Stimulated activated effector memory CD8-positive, alpha-beta T cell treated with anti-CD3 and anti-CD28 coated beads, Interleukin-12 subunit alpha, Interleukin-12 subunit beta, amount 100 ng/mL, for 72 hours (primary cell): ENCODE results near the gene ARHGAP6.
"Not testable (repeated sequence)": the region's sequence is repeated elsewhere in the genome, so short reads cannot be mapped to it uniquely, and the experiment has no call there.

Experiments
- ATAC-seq: fragments of 150-1000 bp; cut with Tn5 transposase; 2 replicates; pipeline ENCODE4 v1.10.0; 2021
- DNase-seq, 2 donors: peaks; one replicate each; pipeline ENCODE4 v3.0.0; 2021 to 2022; ENCODE audit warnings: low spot score in 2 of 2
- H3K27ac Mint-ChIP-seq: one replicate; pipeline ENCODE4 v1.8.0; 2022; ENCODE audit warnings: mild to moderate bottlenecking, mixed read lengths
- H3K36me3 Mint-ChIP-seq: one replicate; pipeline ENCODE4 v1.8.0; 2022; ENCODE audit warnings: mild to moderate bottlenecking, mixed read lengths
- H3K4me1 Mint-ChIP-seq: one replicate; pipeline ENCODE4 v1.8.0; 2022; ENCODE audit warnings: mixed read lengths
- H3K4me3 Mint-ChIP-seq: one replicate; pipeline ENCODE4 v1.8.0; 2022; ENCODE audit warnings: mild to moderate bottlenecking, mixed read lengths
- H3K9me3 Mint-ChIP-seq: one replicate; pipeline ENCODE4 v1.8.0; 2022; ENCODE audit warnings: mixed read lengths

The ARHGAP6 gene

DNA sequence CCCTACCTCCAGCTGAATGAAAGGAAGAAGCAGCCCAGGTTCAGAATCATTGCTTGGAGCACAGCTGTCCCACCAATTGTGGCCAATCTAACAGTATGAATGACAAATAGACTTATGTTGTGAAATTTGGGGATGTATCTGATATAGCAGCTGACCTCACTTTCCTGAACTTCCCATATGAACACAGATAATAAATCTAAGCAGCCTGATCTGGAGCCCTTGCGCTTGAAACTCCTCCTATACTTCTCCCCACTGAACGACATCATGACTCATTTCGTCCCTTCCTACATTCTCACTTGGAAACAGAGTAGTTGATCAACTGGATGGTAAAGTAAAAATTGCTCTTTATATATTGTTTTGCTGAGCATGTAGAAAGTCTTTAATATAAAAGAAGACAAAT, 396.7 kb downstream of the ARHGAP6 start:
- ATAC-seq: no peak
- H3K9me3 Mint-ChIP-seq: no peaks in the 10 kb centered on the region
- DNase-seq: no peak
- no peaks in the 10 kb centered on the region for H3K36me3 Mint-ChIP-seq
- H3K4me3 Mint-ChIP-seq: no peak overlapping the region
- H3K27ac Mint-ChIP-seq: no peak overlapping the region
- H3K4me1 Mint-ChIP-seq: no peaks in the 10 kb centered on the region

DNA sequence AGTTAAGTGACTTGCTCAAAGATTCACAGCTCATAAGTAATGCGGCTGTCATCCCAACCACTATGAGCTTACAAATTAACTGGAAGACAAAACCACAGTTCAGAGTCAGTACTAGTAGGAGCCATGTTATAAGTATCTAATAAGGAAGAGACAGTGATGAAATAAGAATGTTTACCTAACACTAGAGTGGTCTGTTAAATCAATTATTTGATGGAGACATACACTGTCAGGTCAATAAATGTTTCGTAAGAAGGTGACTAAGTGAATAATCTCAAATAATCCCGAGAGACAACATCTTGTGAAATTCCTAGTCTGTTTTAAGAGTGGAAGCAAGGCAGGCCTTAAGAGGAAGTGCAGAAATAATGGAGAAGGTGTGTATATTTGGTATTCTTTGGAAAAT, 398.3 kb downstream of the ARHGAP6 start:
- no peak for DNase-seq
- no peak overlapping the region for H3K4me3 Mint-ChIP-seq
- H3K27ac Mint-ChIP-seq: no peak overlapping the region
- H3K36me3 Mint-ChIP-seq: no peaks in the 10 kb centered on the region
- H3K9me3 Mint-ChIP-seq: no peaks in the 10 kb centered on the region
- no peak for ATAC-seq
- H3K4me1 Mint-ChIP-seq: no peaks in the 10 kb centered on the region

DNA sequence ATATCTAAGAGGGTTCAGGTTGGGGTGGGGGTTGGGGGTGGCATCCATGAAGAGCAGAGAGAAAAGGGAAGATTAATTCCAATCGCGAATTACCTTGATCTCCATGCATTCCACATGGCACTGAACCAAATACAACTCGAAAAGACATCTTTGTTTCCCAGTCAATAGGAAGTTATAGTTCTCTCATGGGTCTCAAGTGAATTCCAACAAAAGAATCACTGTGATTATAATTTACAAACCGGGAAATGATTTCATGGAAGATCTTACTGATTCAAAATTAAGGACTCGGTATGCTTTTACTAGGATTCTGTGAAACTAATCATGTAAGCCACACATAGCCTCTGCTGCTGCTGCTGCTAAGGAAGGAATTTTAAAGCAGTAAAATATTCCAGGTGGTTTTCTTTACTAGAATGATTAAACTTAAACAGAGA, 399.1 kb downstream of the ARHGAP6 start:
- ATAC-seq: no peak
- DNase-seq: no peak
- Mint-ChIP-seq H3K27ac (no peak overlapping the region), H3K4me1 (no peaks in the 10 kb centered on the region), H3K4me3 (no peak overlapping the region), H3K9me3 (no peaks in the 10 kb centered on the region), H3K36me3 (no peaks in the 10 kb centered on the region)

DNA sequence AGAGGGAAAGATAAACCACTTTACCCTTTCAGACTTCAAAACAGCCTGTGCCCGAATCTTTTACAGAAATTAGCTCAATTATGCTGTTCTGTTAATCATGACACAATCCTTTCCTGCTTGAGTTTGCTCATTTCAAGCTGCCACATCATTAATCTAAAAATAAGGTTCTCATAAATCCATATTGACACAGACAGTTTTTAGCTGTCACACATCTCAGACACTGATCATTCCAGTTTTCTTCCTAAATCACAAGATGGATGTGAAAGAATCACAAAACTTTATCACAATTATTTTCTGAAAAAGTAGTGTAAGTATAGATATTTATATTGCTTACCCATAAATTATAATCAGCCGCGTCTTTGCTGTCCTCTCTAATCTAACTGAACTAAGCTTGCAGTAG, 400.4 kb downstream of the ARHGAP6 start:
- no peak overlapping the region for H3K27ac Mint-ChIP-seq
- ATAC-seq (no peak), DNase-seq (no peak)
- H3K4me1 Mint-ChIP-seq: no peaks in the 10 kb centered on the region
- no peaks in the 10 kb centered on the region for H3K9me3 Mint-ChIP-seq
- H3K4me3 Mint-ChIP-seq: no peak overlapping the region
- no peaks in the 10 kb centered on the region for H3K36me3 Mint-ChIP-seq

DNA sequence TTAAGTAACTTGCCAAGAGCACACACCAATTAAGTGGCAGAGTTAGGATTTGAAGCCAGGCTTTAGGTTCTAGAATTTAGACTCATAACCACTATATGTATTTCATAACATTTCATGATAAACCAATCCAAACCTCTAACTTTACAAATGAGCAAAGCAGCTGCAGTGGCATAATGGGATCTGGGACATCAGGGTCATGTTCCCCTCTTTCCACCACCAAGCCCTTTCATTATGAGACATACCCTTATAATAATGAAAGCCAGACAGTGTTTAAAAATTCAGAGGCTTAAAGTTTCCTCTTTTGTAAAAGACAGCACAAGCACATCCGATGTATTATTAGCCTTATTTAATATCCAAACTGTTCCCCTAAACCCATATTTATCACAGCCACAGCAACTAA, 400.8 kb downstream of the ARHGAP6 start:
- no peaks in the 10 kb centered on the region for H3K9me3 Mint-ChIP-seq
- H3K4me1 Mint-ChIP-seq: no peaks in the 10 kb centered on the region
- H3K36me3 Mint-ChIP-seq: no peaks in the 10 kb centered on the region
- no peak overlapping the region for H3K27ac Mint-ChIP-seq
- ATAC-seq (no peak), DNase-seq (no peak)
- no peak overlapping the region for H3K4me3 Mint-ChIP-seq

DNA sequence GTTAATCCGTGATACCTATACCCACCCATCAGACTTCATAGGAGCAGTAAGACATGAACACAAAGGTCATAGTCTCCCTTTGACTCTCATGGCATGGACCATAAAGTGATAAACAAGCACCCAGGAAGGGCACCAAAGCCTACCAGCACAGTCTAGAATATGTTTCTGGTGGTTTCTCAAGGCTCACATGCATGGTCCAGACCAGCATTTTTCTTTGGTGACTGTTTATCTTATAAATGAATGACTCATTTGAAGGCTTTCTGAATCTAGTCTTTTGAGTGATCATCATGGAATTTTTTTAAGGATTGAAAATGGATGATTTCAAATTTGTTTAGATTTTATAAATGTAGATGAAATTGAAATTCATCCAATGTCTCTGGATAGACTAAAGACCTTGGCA, 404.5 kb downstream of the ARHGAP6 start:
- DNase-seq: no peak
- Mint-ChIP-seq H3K36me3 (no peaks in the 10 kb centered on the region), H3K9me3 (peaks cover 4% of the 10 kb centered on the region), H3K27ac (no peak overlapping the region), H3K4me1 (no peaks in the 10 kb centered on the region), H3K4me3 (no peak overlapping the region)
- no peak for ATAC-seq

DNA sequence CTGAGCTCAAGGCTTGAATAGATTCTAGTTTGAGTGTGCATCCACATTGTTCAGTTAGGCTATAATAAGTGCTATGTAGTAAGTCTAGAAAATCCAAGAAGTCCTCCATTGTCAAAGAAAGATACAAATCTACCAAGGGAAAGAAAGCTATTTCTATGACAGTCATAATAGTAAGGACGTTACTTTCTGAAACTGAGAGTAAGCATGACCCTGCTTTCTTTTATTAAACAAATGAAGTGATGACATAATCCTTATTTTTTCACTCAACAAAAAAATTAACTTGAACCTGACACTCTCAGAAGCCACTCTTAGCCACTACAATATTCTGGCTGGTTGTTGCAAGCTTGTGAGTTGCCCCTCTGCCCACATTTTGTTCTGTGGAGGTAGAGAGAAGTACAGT, 406.3 kb downstream of the ARHGAP6 start:
- peaks cover 4% of the 10 kb centered on the region for H3K9me3 Mint-ChIP-seq
- no peak for ATAC-seq

DNA sequence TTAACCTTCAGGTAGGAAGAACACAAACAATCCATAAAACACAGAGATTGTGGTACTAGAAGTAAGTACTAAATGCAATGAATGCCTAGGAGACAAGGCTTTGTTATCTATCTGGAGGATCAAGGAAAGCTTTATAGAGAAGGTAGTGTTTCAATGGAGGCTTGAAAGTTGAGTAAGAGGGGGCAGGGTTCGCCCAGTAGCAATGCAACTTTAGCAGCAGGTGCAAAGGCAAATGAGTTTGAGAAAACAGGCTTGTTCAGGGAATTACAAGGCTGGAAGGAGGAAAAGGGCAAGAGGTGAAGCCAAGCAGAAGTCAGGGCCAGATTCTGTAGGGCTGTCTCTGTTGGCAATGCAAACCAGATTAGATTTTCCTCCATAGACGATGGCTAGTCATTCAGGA, 408.0 kb downstream of the ARHGAP6 start:
- Mint-ChIP-seq H3K27ac (no peak overlapping the region), H3K4me3 (no peak overlapping the region), H3K9me3 (peaks cover 4% of the 10 kb centered on the region), H3K4me1 (no peaks in the 10 kb centered on the region), H3K36me3 (no peaks in the 10 kb centered on the region)
- no peak for DNase-seq
- no peak for ATAC-seq

More for the DNA sequence above, 406.3 kb downstream of the ARHGAP6 start:
- Mint-ChIP-seq H3K4me3 (no peak overlapping the region), H3K4me1 (no peaks in the 10 kb centered on the region), H3K27ac (no peak overlapping the region), H3K36me3 (no peaks in the 10 kb centered on the region)
- no peak for DNase-seq

DNA sequence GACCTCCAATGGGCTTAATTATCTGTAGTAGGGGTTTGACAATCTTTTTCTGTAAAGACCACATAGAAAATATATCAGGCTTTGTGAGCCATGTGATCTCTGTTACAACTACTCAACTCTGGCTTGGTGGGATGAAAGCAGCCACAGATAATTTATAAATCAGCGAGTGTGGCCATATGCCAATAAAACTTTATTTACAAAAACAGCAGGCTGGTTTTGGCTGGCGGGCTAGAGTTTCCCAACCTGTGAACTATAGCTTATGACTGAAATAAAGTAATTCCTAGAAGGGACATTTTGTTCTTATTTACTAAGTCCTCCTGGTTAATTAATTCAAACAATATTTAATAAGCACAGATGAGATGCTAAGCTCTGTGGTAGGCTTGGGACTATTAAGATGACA, 408.4 kb downstream of the ARHGAP6 start:
- H3K27ac Mint-ChIP-seq: no peak overlapping the region
- H3K36me3 Mint-ChIP-seq: no peaks in the 10 kb centered on the region
- ATAC-seq (no peak), DNase-seq (no peak)
- peaks cover 4% of the 10 kb centered on the region for H3K9me3 Mint-ChIP-seq
- H3K4me1 Mint-ChIP-seq: no peaks in the 10 kb centered on the region
- no peak overlapping the region for H3K4me3 Mint-ChIP-seq

DNA sequence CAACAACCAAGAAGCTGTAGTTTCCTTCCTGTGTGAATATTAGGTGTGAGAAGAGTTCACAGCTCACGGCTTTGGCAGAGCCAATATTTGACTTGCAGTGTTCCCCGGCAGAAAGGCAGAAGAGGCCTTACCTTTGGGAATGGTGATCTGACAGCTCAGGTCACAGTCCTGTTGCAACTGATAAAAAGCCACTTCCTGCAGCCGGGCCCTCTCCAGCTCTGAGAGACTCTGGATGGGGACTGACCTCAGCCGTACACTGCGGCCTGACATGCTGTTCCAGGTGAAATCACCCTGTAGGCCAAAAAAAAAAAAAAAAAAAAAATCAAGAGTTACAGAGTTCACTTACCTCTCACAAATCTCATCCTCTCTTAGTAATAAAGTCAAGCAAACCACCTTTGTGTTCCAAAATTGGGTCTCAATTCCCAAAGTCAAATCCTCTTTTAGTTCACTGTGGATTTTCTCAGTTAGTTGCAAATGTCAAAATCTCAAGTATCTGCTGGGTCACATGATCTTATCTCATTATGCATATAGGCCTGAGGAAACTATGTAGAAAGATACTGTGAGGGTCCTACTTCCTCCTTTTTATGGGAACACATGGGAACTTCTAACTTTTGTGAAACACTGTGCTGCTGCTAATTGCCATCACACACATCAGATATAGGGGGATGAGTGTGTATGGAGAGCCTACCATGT, 411.2 kb downstream of the ARHGAP6 start:
- peaks cover 6% of the 10 kb centered on the region for H3K9me3 Mint-ChIP-seq
- no peak for ATAC-seq
- no peaks in the 10 kb centered on the region for H3K36me3 Mint-ChIP-seq
- no peak for DNase-seq
- no peak overlapping the region for H3K27ac Mint-ChIP-seq
- H3K4me1 Mint-ChIP-seq: no peaks in the 10 kb centered on the region
- no peak overlapping the region for H3K4me3 Mint-ChIP-seq

DNA sequence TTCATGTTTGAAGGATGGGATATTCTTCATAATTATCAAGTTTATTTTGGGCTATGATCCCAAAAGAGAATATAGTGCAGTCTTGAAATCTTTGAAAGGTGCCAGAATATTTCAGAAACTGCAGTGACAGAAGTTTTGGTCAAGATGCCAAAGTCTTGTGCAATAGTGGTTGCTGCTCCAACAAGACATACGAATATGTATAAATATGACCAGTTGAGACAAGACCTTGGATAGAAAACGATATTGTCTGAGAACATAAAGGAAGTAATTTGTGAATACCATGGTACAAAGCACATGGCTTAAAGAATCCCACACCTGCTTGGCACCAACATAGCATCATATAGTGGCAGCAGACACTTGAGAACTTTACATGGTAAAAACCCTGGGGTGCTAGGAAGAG, 421.1 kb downstream of the ARHGAP6 start:
- no peaks in the 10 kb centered on the region for H3K36me3 Mint-ChIP-seq
- H3K4me3 Mint-ChIP-seq: no peak overlapping the region
- H3K27ac Mint-ChIP-seq: no peak overlapping the region
- ATAC-seq: no peak
- H3K4me1 Mint-ChIP-seq: no peaks in the 10 kb centered on the region
- DNase-seq: no peak
- no peaks in the 10 kb centered on the region for H3K9me3 Mint-ChIP-seq

DNA sequence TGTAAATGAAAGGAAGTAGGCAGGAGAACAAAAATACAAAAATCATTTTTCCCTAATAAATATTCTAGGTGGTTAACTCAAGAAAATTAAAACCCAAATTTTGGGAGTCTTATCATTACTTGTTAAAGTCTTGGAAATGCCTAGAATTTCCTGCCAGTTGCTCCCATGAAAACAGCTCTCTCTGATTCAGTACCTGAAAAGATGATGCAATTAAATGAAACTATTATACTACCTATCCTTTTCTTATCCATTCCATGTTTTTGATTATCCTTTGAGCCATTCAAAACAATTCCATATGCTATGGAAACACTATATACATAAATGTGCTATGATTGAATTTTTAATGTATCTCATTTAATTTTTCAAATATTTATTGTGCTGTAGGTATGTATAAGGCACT, 423.0 kb downstream of the ARHGAP6 start:
- Mint-ChIP-seq H3K36me3 (no peaks in the 10 kb centered on the region), H3K9me3 (no peaks in the 10 kb centered on the region), H3K4me3 (no peak overlapping the region), H3K4me1 (no peaks in the 10 kb centered on the region), H3K27ac (no peak overlapping the region)
- ATAC-seq: no peak
- DNase-seq: no peak

DNA sequence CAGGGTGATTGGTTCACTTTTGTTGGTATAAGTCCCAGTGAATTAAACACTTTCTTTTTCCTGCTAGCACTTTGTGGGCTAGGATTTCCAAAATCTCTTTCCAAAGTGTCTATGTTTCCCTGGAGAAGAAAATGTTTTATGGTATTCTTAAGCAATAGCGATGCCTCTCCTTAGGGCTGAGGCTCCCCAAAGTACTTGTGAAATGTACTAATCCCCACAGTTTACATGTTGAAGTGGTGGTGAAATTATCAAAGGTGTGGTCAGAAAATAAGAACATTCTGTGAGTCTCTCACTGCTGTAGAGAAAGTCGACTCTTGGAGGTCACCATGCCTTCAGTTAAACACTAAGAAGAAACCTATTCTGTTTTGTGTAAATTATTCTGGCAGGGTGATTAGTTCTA, 424.0 kb downstream of the ARHGAP6 start:
- ATAC-seq: no peak
- no peak overlapping the region for H3K4me3 Mint-ChIP-seq
- no peaks in the 10 kb centered on the region for H3K4me1 Mint-ChIP-seq
- no peak for DNase-seq
- H3K9me3 Mint-ChIP-seq: no peaks in the 10 kb centered on the region
- H3K36me3 Mint-ChIP-seq: no peaks in the 10 kb centered on the region
- no peak overlapping the region for H3K27ac Mint-ChIP-seq

DNA sequence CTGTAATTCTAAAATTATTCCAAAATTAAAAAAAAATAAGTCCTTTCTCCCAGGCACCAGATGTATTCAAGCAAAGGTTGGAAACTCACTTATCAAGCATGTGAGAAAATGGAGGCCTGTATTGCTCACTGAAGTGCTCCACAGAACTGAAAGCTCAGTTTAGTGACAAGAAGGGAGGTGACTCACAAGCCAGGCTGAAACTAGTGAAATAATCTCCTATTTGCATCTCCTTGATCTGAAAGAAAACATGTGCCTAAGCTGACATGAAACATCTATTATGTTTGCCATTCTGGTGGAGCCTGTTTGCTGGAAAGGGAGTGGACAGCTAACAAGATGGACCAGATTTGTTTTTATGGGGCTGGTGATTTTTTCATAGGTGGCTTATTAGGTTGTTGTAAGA, 426.5 kb downstream of the ARHGAP6 start:
- no peaks in the 10 kb centered on the region for H3K36me3 Mint-ChIP-seq
- ATAC-seq (no peak), DNase-seq (no peak)
- H3K4me3 Mint-ChIP-seq: no peak overlapping the region
- H3K9me3 Mint-ChIP-seq: no peaks in the 10 kb centered on the region
- H3K27ac Mint-ChIP-seq: no peak overlapping the region
- H3K4me1 Mint-ChIP-seq: no peaks in the 10 kb centered on the region

DNA sequence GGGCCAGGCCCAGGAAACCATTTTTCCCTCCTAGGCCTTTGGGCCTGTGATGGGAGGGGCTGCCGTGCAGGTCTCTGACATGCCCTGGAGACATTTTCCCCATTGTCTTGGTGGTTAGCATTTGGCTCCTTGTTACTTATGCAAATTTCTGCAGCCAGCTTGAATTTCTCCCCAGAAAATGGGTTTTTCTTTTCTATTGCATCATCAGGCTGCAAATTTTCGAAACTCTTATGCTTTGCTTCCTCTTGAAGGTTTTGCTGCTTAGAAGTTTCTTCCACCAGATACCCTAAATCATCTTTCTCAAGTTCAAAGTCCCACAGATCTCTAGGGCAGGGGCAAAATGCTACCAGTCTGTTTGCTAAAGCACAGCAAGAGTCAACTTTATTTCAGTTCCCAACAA, 430.3 kb downstream of the ARHGAP6 start:
- H3K4me1 Mint-ChIP-seq: not testable (repeated sequence)

DNA sequence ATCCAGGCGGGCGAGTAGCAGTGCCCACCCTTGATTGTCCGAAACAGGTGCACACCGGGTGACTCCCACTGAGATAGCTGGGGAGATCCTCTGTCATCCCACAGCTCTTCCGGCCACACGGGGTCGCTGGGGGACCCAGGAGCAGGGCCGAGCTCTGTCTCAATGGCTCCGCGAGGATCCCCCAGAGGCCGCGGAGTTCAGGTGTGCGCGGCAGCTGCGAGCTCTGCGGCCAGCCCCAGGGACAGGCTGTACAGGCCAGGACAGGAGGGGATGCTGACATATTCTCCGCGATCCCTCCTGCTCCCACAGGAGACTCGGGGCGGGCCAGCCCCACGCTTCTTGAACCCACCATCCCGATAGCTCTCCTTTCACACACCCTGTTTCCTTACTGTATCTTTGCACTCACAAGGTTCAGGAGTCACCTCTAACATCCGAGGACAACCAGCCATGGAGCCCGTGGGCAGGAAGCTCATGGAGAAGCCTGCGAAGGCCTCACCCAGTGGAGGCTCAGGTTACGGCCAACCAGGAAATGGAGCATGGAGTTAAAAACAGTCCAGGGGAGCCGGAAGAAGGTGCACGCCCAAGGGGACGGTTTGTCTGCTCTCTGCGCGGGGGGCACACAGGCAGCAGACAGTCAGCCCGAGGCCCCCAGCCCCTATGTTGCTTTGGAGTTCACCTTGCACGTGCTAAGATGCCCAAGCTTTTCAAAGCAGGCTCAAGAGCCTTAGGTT, 450.4 kb downstream of the ARHGAP6 start:
- DNase-seq: no peak
- Mint-ChIP-seq H3K27ac (no peak overlapping the region), H3K4me1 (no peaks in the 10 kb centered on the region), H3K9me3 (no peaks in the 10 kb centered on the region), H3K36me3 (no peaks in the 10 kb centered on the region), H3K4me3 (no peak overlapping the region)
- no peak for ATAC-seq

More for the DNA sequence above, 430.3 kb downstream of the ARHGAP6 start:
- DNase-seq, H3K27ac Mint-ChIP-seq, ATAC-seq, H3K36me3 Mint-ChIP-seq, H3K9me3 Mint-ChIP-seq, H3K4me3 Mint-ChIP-seq: not testable (repeated sequence)
